Esophagus squamous epithelium (tissue), 4 donors: ENCODE measurements around the gene CDH12.

Experiments used
- POLR2A ChIP-seq, 4 donors: fragments of 450-650 bp; IDR thresholded peaks; one replicate each; pipeline ENCODE4 v1.6.1; 2017; ENCODE audit warnings: antibody characterized with exemption in 4 of 4, mild to moderate bottlenecking in 4 of 4, moderate library complexity in 3 of 4
- TF ChIP-seq, protein P1 (sequence below), 6 experiments: fragments of 450-650 bp in 4 of 6; fragments of 200-600 bp in 2 of 6; sonication (generic) in 2 of 6; IDR thresholded peaks; one replicate each; pipeline ENCODE4 v1.5.1; 2016 to 2019; ENCODE audit warnings: antibody characterized with exemption in 6 of 6, mild to moderate bottlenecking in 4 of 6, moderate library complexity in 4 of 6

DNA sequence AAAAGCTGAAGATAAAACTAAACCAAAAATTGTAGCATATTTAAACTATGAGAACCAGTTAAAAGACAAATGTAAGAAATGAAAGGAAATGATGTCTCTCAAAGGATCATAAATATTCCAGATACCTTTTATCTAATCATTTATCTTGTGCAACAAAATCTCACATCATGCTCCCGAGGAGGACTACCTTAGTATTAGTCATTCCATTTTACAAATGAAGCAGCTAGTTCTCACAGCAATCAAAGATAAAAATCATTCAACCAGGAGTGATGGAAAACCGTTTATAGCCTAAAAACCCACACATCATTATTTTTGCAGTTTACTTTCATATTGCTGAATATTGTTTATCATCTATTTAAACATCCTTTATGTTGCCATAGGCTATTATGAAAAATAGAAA, 190.0 kb downstream of the CDH12 start:
- TF ChIP-seq, protein P1, sequence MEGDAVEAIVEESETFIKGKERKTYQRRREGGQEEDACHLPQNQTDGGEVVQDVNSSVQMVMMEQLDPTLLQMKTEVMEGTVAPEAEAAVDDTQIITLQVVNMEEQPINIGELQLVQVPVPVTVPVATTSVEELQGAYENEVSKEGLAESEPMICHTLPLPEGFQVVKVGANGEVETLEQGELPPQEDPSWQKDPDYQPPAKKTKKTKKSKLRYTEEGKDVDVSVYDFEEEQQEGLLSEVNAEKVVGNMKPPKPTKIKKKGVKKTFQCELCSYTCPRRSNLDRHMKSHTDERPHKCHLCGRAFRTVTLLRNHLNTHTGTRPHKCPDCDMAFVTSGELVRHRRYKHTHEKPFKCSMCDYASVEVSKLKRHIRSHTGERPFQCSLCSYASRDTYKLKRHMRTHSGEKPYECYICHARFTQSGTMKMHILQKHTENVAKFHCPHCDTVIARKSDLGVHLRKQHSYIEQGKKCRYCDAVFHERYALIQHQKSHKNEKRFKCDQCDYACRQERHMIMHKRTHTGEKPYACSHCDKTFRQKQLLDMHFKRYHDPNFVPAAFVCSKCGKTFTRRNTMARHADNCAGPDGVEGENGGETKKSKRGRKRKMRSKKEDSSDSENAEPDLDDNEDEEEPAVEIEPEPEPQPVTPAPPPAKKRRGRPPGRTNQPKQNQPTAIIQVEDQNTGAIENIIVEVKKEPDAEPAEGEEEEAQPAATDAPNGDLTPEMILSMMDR (IDR thresholded peaks at IDR 0.05): no peak
- no peak for TF ChIP-seq POLR2A (IDR thresholded peaks at IDR 0.05)
